WI38 (cell line): ENCODE measurements around the gene EID1.

Experiments
- H3K4me3 ChIP-seq: 2 replicates; pipeline ENCODE4 v1.5.1; 2011; ENCODE audit warnings: low read depth, mild to moderate bottlenecking, control low read depth, low read length
- CTCF ChIP-seq: IDR thresholded peaks from 2 replicates; pipeline ENCODE4 v1.5.1; 2012; ENCODE audit warnings: low read depth, mild to moderate bottlenecking, control low read depth, low read length

EID1 gene

GRCh38 chr15:48869966-48870365 is 8.0 kb upstream of the EID1 start:
- H3K4me3 ChIP-seq, result no peak overlapping the region
- no peak for TF ChIP-seq CTCF

GRCh38 chr15:48871542-48871941 is 6.4 kb upstream of the EID1 start:
- no peak overlapping the region for H3K4me3 ChIP-seq
- no peak for TF ChIP-seq CTCF

- H3K4me3 ChIP-seq, result no peak overlapping the region
- TF ChIP-seq CTCF, result no peak
Observed at GRCh38 chr15:48872632-48873031, 5.3 kb upstream of the EID1 start.

GRCh38 chr15:48875241-48875960 is 2.5 kb upstream of the EID1 start:
- H3K4me3 ChIP-seq, result no peak overlapping the region

GRCh38 chr15:48876057-48876456 is 1.9 kb upstream of the EID1 start:
- TF ChIP-seq CTCF, result no peak
- H3K4me3 ChIP-seq, result no peak overlapping the region

More at GRCh38 chr15:48875241-48875960, 2.5 kb upstream of the EID1 start:
- no peak for TF ChIP-seq CTCF

GRCh38 chr15:48880070-48880634 is 2.2 kb downstream of the EID1 start:
- peak overlapping the region; percentile 91 for H3K4me3 ChIP-seq
- TF ChIP-seq CTCF, result no peak

GRCh38 chr15:48883699-48884098 is 5.8 kb downstream of the EID1 start:
- H3K4me3 ChIP-seq, result no peak overlapping the region
- no peak for TF ChIP-seq CTCF
